GM19043 (cell line): ENCODE measurements around the gene GNA12.
A peak's percentile ranks its signal among the peaks of the same experiment; 100 is the strongest.
"Not testable (repeated sequence)": the region's sequence is repeated elsewhere in the genome, so short reads cannot be mapped to it uniquely, and the experiment has no call there.

ENCODE experiments used
- ATAC-seq: cut with Tn5 transposase; IDR thresholded peaks from one replicate; pipeline ENCODE4 v1.9.1; 2021; ENCODE audit warnings: low read depth; ENCODE audit not compliant: unreplicated experiment

Gene GNA12

DNA sequence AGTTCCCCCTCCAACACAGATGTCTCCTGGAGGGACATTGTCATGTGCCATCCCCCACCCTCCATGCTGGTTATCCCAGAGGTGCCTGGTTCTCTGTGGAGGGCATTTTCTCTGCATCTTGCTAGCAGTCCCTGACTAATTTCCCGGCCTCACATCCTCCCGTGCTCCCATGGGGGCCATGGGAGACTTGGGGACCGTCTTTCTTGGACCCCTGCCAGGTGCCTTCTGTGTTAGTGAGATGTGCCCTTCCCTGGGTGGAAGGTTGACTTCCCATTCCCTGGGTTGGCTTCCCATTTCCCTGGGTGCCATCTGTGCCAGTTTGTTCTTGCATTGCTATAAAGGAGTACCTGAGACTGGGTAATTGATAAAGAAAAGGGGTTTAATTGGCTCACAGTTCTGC lies 22.5 kb upstream of the GNA12 start:
- no peak for ATAC-seq

DNA sequence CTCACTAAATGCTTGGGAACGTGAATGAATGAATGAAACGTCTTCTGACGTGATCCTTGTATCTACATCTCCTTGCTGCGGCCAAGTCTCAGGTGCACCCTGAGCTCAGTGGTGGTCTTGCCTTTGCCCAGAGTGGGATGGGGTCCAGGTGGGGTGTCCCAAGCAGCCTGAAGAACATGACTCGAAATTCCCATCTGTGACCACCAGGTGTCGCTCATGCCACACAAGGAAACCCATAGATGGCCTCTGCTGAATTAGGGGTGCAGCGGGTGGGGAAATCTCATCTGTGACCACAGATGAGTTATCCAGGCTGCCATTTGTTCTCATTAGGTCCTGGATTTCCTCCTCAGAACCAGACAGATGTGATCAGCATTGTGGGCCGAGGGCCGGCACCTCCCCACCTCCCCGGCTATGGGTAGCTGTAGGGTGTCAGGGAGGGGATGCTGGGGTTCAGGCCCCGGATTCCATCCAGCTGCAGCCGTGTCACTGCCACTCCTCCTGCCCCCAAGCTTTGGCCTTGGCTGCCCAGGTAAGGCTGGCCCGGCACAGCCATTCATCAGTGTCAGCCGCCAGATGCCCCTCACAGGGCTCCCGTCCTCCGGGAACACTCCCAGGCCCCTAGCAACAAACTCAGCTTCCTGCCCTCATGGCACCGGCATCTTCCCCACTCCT lies 21.0 kb upstream of the GNA12 start:
- ATAC-seq: no peak

DNA sequence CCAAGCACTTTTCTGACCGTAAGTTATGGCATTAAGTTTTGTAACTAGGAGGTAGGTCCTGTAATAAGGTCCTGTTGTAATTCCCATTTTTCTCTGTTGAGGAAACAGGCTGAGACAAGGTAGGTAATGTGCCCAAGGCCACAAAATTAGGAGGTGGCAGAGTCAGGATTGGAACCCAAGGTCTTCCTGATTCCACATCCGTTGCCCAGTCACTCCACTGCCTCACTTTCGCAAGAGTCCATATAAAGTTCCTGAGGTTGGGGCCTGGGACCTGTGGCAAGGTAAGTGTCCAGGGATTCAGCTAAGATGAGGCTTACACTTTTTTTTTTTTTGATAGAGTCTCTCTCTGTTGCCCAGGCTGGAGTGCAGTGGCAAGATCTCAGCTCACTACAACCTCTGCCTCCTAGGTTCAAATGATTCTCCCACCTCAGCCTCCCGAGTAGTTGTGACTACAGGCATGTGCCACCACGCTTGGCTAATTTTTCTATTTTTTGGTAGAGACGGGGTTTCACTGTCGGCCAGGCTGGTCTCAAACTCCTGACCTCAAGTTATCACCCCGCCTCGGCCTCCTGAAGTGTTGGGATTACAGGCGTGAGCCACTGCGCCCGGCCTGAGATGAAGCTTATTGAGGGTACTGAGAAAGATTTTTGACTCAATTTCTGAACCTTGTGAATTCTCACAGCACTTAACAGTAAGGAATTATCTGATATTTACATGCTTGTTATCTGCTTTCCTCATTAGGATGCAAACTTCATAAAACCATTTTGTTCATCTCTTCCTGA lies 20.3 kb upstream of the GNA12 start:
- no peak for ATAC-seq

DNA sequence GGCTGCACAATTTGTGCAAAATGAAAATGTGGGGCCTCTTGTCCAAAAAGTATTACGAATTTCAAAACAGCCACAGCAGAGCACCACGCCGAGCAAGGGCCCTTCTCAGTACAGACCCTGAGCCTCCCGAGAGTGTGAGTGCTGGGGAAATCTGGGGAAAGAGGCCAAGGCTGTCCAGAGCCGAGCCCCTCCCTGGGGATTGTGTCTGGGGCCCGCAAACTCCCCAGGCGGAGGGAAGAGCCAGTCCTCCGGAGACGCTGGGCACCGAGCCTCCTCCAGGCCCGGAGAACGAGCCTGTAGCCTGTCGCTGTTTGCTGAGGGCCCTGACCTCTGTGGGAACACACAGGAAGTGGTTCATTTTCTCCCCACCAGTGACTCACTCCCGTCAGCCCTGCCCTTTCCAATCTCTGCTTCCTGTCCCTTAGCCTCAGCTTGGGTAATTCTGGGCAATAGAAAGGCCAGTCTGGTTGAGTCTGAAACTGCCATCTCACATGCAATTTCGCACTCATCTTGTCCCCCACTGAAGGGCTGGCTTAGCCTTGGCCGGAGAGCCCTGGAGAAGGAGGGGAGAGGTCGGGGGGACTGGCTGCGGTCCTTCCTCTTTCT lies 19.5 kb upstream of the GNA12 start:
- ATAC-seq: peak; percentile 98

DNA sequence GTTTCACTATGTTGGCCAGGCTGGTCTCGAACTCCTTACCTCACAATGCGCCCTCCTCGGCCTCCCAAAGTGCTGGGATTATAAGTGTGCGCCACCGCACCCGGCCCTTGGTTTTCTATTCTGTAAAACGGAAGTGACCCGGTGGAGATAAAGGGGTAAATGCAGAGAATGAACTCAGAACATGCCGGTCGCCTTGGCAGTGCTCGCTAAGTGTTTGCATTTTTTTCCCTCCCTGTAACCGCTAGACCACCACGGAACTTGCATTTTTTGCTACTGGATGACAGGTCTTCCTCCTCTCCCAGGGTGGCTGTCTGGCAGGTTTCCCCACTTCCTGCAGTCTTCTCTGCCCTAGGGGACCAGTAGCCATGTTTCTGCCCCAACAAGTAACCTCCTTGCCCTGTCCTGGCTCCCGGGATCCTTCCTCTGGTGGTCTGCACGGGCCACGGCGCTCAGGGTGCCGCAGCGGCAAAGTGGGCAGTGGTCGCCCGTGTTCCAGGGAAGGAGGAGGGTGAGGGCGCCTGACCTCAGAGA lies 18.8 kb upstream of the GNA12 start:
- no peak for ATAC-seq

DNA sequence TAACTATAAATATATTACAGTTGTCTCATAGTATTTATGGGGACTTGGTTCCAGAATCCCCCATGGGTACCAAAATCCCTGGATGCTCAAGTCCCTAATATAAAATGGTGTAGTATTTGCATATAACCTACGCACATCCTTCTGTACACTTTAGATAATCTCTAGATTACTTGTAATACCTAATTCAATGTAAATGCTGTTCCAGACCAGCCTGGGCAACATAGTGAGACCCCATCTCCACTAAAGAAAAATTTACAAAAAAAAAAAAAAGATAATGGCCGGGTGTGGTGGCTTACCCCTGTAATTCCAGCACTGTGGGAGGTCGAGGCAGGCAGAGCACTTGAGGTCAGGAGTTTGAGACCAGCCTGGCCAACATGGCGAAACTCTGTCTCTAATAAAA lies 17.4 kb upstream of the GNA12 start:
- no peak for ATAC-seq

DNA sequence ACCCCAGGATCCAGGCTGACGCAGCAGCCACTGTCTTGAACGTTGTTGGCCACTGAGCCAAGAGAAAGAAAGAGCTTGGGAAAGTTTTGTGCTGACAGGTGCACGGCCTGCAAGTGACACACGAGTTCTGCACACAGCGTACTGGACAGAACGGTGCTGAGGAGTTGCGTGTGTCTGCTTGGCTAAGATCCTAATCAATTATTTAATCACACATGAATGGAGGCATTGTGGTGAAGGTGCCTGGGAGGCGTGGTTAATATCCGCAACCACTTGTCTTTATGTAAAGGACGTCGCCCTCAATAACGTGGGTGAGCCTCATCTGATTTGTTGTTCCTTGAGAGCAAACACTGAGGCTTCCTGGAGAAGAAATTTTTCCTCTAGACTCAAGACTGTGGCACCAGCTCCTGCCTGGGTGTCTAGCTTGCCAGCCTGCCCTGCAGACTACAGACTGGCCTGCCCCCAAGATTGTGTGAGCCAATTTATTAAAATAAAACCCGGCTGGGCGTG lies 16.6 kb upstream of the GNA12 start:
- ATAC-seq: no peak

DNA sequence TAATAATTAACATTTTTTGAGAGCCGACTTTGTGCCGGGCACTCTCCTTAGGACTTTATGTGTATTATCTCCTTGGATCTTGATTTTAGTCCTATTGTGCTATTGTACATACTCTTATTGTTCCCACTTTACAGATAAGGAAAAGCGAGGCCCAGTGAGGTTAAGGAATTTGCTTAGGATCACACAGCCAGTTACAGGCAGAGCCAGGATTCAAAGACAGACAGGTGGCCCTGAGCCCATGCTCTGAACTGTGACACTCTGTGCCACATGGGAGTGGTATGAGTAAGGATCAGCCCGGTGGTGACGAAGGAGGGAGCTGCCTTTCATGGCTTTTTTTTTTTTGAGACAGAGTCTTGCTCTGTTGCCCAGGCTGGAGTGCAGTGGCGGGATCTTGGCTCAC lies 15.8 kb upstream of the GNA12 start:
- no peak for ATAC-seq

DNA sequence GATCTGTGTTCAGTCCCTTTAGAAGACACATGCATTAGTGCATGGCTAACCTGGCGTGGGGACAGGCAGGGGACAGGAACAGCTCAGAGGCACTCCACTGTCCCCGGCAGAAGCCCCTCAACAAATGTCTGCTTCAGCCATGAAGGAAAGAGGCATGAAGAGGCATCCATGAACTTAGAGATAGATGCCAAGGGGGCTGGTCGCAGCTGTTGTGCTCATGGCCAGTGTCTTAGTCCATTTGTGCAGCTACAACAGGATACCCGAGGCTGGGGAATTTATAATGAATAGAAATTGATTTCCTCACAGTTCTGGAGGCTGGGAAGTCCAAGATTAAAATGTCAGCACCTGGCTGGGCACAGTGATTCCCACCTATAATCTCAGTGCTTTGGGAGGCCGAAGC lies 14.5 kb upstream of the GNA12 start:
- ATAC-seq: no peak

DNA sequence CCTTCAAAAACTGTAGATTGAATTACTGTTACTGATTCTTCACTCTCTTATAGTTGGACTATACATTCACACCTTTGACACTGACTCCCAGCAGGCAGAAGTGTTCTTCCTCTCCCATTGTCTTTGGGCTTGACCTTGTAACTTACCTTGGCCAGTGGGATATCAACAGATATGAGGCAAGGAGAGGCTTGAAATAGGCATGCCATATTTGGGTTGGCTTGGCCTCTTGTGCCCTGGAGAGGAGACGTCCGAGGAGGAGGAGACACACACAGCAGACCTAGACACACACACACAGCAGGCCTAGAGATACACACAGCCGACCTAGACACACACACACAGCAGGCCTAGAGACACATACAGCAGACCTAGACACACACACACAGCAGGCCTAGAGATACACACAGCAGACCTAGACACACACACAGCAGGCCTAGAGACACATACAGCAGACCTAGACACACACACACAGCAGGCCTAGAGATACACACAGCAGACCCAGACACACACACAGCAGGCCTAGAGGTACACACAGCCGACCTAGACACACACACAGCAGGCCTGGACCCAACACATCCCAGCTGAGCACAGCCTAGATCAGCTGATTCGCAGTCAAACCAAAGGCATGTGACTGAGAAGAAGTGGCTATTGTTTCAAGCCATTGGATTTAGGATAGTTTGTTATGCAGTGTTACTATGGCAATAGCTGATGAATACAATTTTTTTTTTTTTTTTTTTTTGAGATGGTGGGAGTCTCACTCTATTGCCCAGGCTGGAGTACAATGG lies 12.5 kb upstream of the GNA12 start:
- no peak for ATAC-seq

DNA sequence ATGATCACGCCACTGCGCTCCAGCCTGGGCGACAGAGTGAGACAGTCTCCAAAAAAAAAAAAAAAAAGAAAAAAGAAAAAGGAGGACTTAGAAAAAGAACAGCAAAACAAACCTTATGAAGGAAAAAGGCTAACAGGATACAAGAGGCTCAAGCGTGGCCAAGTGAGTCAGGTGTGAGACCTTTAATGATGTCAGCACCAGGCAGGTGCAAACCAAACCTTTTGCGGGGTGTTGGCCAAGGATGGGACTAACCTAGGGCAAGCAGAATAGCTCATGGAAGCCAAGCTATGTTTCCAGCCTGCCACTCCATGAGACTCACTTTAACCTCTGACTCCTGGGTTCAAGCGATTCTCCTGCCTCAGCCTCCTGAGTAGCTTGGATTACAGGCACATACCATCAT lies 11.3 kb upstream of the GNA12 start:
- ATAC-seq: no peak

DNA sequence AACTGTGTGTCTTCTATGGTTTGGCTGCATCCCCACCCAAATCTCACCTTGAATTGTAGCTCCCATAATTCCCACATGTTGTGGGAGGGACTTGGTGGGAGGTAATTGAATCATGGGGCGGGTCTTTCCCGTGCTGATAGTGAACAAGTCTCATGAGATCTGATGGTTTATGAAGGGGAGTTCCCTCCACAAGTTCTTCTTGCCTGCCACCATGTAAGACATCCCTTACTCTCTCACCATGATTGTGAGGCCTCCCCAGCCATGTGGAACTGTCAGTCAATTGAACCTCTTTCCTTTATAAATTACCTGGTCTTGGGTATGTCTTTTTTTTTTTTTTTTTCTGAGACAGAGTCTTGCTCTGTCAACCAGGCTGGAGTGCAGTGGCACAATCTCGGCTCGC lies 9.4 kb upstream of the GNA12 start:
- ATAC-seq: not testable (repeated sequence)

DNA sequence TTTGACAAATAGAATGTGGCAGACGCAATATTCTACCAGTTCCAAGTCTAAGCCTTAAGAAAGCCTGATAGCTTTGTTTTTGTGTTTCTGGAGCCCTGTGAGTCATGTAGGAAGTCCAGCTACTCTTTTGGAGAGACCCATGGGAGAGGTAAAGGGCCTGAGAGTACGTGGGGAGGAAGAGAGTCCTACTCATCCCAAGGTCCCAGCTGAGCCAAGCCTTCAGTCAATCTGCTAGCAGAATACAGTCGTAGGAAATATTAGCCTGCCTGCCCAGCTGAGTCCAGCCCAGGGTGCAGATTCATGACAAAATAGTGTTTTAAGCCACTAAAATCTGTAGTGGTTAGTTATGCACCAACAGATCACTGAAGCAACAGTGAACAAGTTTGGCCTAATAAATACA lies 9.0 kb upstream of the GNA12 start:
- no peak for ATAC-seq

DNA sequence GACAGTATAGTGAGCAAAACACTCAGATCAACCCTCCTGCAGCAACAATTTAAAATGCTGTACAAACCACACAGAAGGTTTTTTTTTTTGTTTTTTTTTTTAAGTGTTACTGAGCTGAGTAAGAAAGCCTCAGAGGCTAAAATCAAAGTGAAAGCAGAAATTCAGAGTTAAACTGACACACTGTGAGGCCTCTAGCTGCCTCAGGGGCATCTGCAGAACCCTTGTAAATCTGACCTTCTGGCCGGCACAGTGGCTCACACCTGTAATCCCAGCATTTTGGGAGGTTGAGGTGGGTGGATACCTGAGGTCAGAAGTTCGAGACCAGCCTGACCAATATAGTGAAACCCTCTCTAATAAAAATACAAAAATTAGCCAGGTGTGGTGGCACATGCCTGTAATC lies 7.4 kb upstream of the GNA12 start:
- ATAC-seq: peak; percentile 51

DNA sequence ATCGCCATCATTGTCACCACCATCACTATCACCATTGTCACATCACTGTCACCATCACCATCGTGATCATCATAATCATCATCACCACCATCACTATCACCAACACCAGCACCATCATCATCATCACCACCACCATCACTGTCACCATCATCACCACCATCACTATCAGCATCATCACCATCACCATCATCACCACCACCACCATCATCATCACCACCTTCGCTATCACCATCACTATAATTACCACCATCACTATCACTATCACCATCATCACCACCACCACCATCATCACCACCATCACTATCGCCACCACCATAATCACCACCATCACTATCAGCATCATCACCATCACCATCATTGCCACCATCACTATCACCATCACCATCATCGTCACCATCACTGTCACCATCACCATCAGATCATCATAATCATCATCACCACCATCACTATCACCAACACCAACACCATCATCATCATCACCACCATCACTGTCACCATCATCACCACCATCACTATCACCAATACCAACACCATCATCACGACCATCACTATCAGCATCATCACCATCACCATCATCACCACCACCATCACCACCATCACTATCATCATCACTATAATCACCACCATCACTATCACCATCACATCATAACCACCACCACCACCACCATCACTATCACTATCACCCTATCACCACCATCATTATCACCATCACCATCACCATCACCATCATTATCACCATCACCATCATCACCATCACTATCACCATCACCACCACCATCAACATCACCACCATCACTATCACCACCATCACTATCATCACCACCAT lies 6.0 kb upstream of the GNA12 start:
- no peak for ATAC-seq

DNA sequence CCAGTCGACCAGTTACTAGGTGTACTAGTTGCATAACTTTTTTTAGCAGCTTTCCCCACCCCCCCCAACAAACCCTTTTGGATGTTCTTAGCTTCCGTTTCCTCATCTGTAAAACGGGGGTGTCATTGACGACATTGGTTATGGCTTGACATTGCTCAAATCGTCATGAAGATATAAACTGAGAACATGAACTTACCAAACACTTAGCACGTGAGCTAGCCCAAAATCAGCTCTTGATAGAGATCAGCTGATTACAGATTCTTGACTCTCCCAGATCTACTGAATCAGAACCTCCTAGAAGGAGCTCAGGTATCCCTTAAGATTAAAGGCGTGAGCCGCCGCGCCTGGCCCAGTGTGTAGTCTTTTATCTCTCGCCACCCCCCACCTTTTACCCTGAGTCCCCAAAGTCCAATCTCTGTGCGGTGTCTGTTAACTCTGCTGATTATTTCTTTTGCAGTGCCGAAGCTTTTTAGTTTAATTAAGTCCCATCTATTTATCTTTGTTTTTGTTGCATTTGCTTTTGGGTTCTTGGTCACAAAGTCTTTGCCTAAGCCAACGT lies 1.0 kb upstream of the GNA12 start:
- no peak for ATAC-seq

DNA sequence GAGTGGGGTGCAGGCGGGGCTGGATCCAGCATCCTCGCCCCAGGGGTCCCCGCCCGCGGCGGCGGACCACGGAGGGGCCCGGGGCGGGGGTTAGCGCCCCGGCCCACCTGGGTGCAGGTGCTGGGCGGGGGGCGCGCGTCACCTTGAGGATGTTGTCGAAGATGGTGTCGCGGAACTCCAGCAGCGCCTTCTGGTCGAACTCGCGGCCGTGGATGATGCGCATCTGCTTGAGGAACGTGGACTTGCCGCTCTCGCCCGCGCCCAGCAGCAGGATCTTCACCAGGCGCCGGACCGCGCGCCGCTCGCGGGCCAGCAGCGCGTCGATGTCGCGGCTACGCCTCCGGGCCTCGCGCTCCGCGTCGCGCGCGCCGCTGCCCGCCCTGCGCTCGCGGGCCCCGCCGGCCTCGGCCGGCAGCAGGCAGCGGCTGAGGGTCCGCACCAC lies 376 bp downstream of the GNA12 start:
- peak; percentile 11 for ATAC-seq

DNA sequence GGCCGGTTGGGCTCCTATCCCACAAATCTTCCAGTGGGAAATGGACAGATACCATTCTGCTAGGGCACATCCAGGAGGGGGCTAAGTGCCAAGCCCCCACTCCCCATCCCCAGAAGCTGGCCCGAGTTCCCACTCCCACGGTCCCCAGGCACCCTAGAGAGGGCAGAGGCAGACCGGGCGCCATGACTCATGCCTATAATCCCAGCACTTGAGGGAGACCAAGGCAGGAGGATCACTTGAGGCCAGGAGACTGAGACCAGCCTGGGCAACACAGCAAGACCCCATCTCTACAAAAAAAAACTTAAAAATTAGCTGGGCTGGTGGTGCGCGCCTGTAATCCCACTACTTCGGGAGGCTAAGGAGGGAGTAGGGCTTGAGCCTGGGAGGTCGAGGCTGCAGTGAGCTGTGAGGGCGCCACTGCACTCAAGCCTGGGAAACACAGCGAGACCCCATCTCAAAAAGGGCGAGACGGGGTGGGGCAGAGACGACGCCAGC lies 870 bp downstream of the GNA12 start:
- ATAC-seq: no peak

DNA sequence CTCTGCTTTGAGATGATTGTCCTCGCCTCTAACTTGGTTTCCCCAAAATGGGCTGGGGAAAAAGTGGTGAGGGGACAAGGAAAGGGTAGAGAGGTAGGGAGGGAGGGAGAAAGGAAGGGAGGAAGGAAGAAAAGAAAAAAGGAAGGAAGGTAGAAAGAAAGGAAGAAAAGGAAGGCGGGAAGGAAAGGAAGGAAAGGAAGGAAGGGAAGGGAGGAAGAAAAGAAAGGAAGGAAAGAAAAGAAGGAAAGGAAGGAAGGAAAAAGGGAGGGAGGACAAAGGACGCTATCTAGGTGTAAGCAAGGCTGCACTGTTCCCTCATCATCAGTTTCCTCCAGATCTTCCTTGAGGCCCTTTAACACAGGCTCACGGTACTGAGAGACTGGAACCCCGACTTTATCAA lies 2.2 kb downstream of the GNA12 start:
- ATAC-seq: no peak
